HG02610 (cell line): ENCODE results near the gene SLC30A7.
"Not testable (repeated sequence)": the region's sequence is repeated elsewhere in the genome, so short reads cannot be mapped to it uniquely, and the experiment has no call there.

Source experiments
- ATAC-seq: cut with Tn5 transposase; IDR thresholded peaks from one replicate; pipeline ENCODE4 v1.9.1; 2021; ENCODE audit warnings: mild to moderate bottlenecking, moderate library complexity; ENCODE audit not compliant: unreplicated experiment

Gene SLC30A7

GRCh38 chr1:100895540-100896480, at the start of gene SLC30A7:
Gene SLC30A7 (plus strand): TSS chr1:100896090. CDS start chr1:100896263, 173 bp downstream.
- ATAC-seq, result peak; percentile 76

GRCh38 chr1:100847361-100848082, 48.4 kb upstream of the SLC30A7 start:
- no peak for ATAC-seq

GRCh38 chr1:100851726-100852125, 44.2 kb upstream of the SLC30A7 start:
- no peak for ATAC-seq

GRCh38 chr1:100852976-100853375, 42.9 kb upstream of the SLC30A7 start:
- no peak for ATAC-seq

GRCh38 chr1:100855116-100855515, 40.8 kb upstream of the SLC30A7 start:
- not testable (repeated sequence) for ATAC-seq

- no peak for ATAC-seq
Observed at GRCh38 chr1:100860397-100860991, 35.4 kb upstream of the SLC30A7 start.

GRCh38 chr1:100861379-100861778, 34.5 kb upstream of the SLC30A7 start:
- no peak for ATAC-seq

GRCh38 chr1:100862591-100862990, 33.3 kb upstream of the SLC30A7 start:
- ATAC-seq, result no peak

- no peak for ATAC-seq
Observed at GRCh38 chr1:100866041-100866900, 29.6 kb upstream of the SLC30A7 start.

GRCh38 chr1:100866901-100867206, 29.0 kb upstream of the SLC30A7 start:
- no peak for ATAC-seq

- no peak for ATAC-seq
Observed at GRCh38 chr1:100868364-100868995, 27.4 kb upstream of the SLC30A7 start.

- no peak for ATAC-seq
Observed at GRCh38 chr1:100869996-100870395, 25.9 kb upstream of the SLC30A7 start.

GRCh38 chr1:100874433-100874832, 21.5 kb upstream of the SLC30A7 start:
- no peak for ATAC-seq

- ATAC-seq, result no peak
Observed at GRCh38 chr1:100875228-100875627, 20.7 kb upstream of the SLC30A7 start.

GRCh38 chr1:100876291-100876690, 19.6 kb upstream of the SLC30A7 start:
- ATAC-seq, result no peak

GRCh38 chr1:100879422-100879821, 16.5 kb upstream of the SLC30A7 start:
- no peak for ATAC-seq

- ATAC-seq, result no peak
Observed at GRCh38 chr1:100881687-100882086, 14.2 kb upstream of the SLC30A7 start.

GRCh38 chr1:100882698-100883097, 13.2 kb upstream of the SLC30A7 start:
- no peak for ATAC-seq

GRCh38 chr1:100883963-100884362, 11.9 kb upstream of the SLC30A7 start:
- no peak for ATAC-seq

- not testable (repeated sequence) for ATAC-seq
Observed at GRCh38 chr1:100889007-100889406, 6.9 kb upstream of the SLC30A7 start.
